Heart left ventricle (tissue), 16 donors: ENCODE measurements around the gene DHX30. TPM values are rescaled to one million over a fixed set of nuclear protein-coding genes. Genes with fewer than 3 reads are reported as not detected.
A peak's percentile ranks its signal among the peaks of the same experiment; 100 is the strongest.
"Not testable (repeated sequence)": the region's sequence is repeated elsewhere in the genome, so short reads cannot be mapped to it uniquely, and the experiment has no call there.

Source experiments
- ATAC-seq, 4 donors: fragments of 200-7000 bp; cut with Tn5 transposase; one replicate each; pipeline ENCODE4 v1.9.1; 2020 to 2022; ENCODE audit warnings: moderate library complexity in 4 of 4, mild to moderate bottlenecking in 3 of 4, moderate number of reproducible peaks in 1 of 4
- DNase-seq, 5 donors: peaks; one replicate each; pipeline ENCODE4 v3.0.0-alpha.2; 2020
- H3K27ac ChIP-seq, 12 donors: fragments of 200-600 bp; sonication (generic) in 4 of 12; one replicate each; pipeline versions ENCODE4 v1.5.0 to v1.8.0; 2016 to 2022; ENCODE audit warnings: mild to moderate bottlenecking in 2 of 12
- H3K27me3 ChIP-seq, 9 donors: fragments of 200-600 bp; sonication (generic) in 2 of 9; one replicate each; pipeline versions ENCODE4 v1.5.1 to v1.8.0; 2016 to 2022; ENCODE audit warnings: mild to moderate bottlenecking in 3 of 9
- H3K36me3 ChIP-seq, 9 donors: fragments of 200-600 bp; sonication (generic) in 2 of 9; one replicate each; pipeline versions ENCODE4 v1.5.0 to v1.8.0; 2018 to 2022; ENCODE audit warnings: mild to moderate bottlenecking in 2 of 9
- H3K4me1 ChIP-seq, 12 donors: fragments of 200-600 bp; sonication (generic) in 4 of 12; one replicate each; pipeline versions ENCODE4 v1.5.0 to v1.8.0; 2016 to 2022; ENCODE audit warnings: mild to moderate bottlenecking in 3 of 12
- H3K4me3 ChIP-seq, 12 donors: fragments of 200-600 bp; sonication (generic) in 4 of 12; one replicate each; pipeline versions ENCODE4 v1.5.0 to v1.8.0; 2017 to 2022; ENCODE audit warnings: mild to moderate bottlenecking in 9 of 12, moderate library complexity in 4 of 12
- H3K9me3 ChIP-seq, 12 donors: fragments of 200-600 bp; sonication (generic) in 4 of 12; one replicate each; pipeline versions ENCODE4 v1.5.0 to v1.8.0; 2016 to 2022; ENCODE audit warnings: mild to moderate bottlenecking in 1 of 12
- CTCF ChIP-seq, 12 donors: fragments of 200-600 bp; sonication (generic) in 4 of 12; IDR thresholded peaks; one replicate each; pipeline versions ENCODE4 v1.5.0 to v1.8.0; 2018 to 2022; ENCODE audit warnings: antibody characterized with exemption in 12 of 12, mild to moderate bottlenecking in 5 of 12
- POLR2A ChIP-seq, 2 donors: fragments of 450-650 bp; IDR thresholded peaks; one replicate each; pipeline ENCODE4 v1.6.1; 2017; ENCODE audit warnings: antibody characterized with exemption in 2 of 2, mild to moderate bottlenecking in 2 of 2, moderate library complexity in 2 of 2
- WGBS, 4 donors: extraction: QIAGEN DNeasy Blood & Tissue Kit in 2 of 4; methylation state at CpG; one replicate each; pipeline versions ENCODE4 v1.1.5 to v1.1.7; 2013 to 2018; 5-methylcytosine and 5-hydroxymethylcytosine counted together
- intact Hi-C, 10 donors: fragments of 100-400 bp; cut with DNase I; formaldehyde crosslinking; loops; one replicate each; pipeline versions ENCODE4 v1.11.1 to v1.14.2; 2022
- polyA plus RNA-seq, 2 donors: library from polyadenylated mRNA; stranded (reverse); fragments of 200-250 nt; gene quantifications; one replicate each; pipeline ENCODE4 v1.2.3, GENCODE V29; 2013
- total RNA-seq, 9 donors: library from RNA; depleted of rRNA in 2 of 9; stranded (reverse); fragments of >200 nt in 2 of 9; fragmentation: NEBNext Ultra II Directional in 3 of 9; extraction: Animal tissue kit (Norgen Biotek cat#: 25700) in 3 of 9; gene quantifications; one replicate each; pipeline versions ENCODE4 v1.1.0 to v1.2.4, GENCODE V29; 2016 to 2023
- donor health status: ischemic (EF 13 %, LVEDD 7.1; RV severe dilation, severe dysfunction).
- donor health status: healthy with polysubstance abuse.
- donor health status: DM: no; HTN: yes; CAD: no.
- donor health status: DM: no; HTN: no; CAD: no.
- donor health status: ischemic (EF 25% LVEDD 6.9; RV normal size, moderate dysfunction).
- donor health status: ischemic (EF 25% LVEDD 5.7; RV mildly dilated, moderate dysfunction).
- donor health status: healthy.
- donor health status: DM: yes; HTN: yes; CAD: no.
- donor health status: ischemic (EF 35%, LVEDD 5.7; RV mildly dilated, moderate dysfunction).
- donor health status: nonischemic (EF 11% LVEDD 7.7; RV severe dilation, severe dysfunction).
- donor health status: DM: yes; HTN: yes; CAD: no.
- donor health status: PGD.
- donor health status: ischemic (EF 29% LVEDD 5.4; RV normal size, mild dysfunction).
- donor health status: nonischemic (EF 23%, LVEDD 6.1; RV moderate dilation, normal function).

DHX30 gene
- total and polyA plus RNA-seq, 11 donors = 30.7 to 74.4 (median 49.4) TPM

GRCh38 chr3:47882338-47882737 is 79.4 kb downstream of the DHX30 start:
- intact Hi-C loops = no loop called here
- 95 to 100% (median 97%) methylated on average over 2 of the region's 2 CpGs for WGBS, 4 donors
- ATAC-seq = no peak
- H3K4me1 ChIP-seq = peaks cover 0 to 39% (median 16%) of the 10 kb centered on the region in 12 donors
- no peaks in the 10 kb centered on the region for H3K27me3 ChIP-seq
- no peak overlapping the region for H3K27ac ChIP-seq
- H3K36me3 ChIP-seq = peaks cover 0 to 56% (median 27%) of the 10 kb centered on the region in 9 donors
- TF ChIP-seq CTCF (IDR thresholded peaks at IDR 0.05) (peak in 3 of 12 donors; percentile 37 to 56 (median 49)), POLR2A (IDR thresholded peaks at IDR 0.05) (no peak)
- no peak overlapping the region for H3K4me3 ChIP-seq
- no peak for DNase-seq
- peaks cover 0 to 5% (median 0%) of the 10 kb centered on the region in 12 donors for H3K9me3 ChIP-seq

GRCh38 chr3:47884603-47885002 is 81.7 kb downstream of the DHX30 start:
- Histone ChIP-seq H3K4me1 (peaks cover 0 to 32% (median 11%) of the 10 kb centered on the region in 12 donors), H3K36me3 (peaks cover 0 to 68% (median 39%) of the 10 kb centered on the region in 9 donors), H3K27me3 (no peaks in the 10 kb centered on the region), H3K4me3 (no peak overlapping the region), H3K9me3 (peaks cover 0 to 5% (median 0%) of the 10 kb centered on the region in 12 donors), H3K27ac (no peak overlapping the region)
- no peak for TF ChIP-seq CTCF (IDR thresholded peaks at IDR 0.05)
- no peak for TF ChIP-seq POLR2A (IDR thresholded peaks at IDR 0.05)
- ATAC-seq (peak in 2 of 4 donors; percentile 15 to 22), DNase-seq (no peak)
- 76 to 86% (median 82%) methylated on average over 3 of the region's 3 CpGs for WGBS, 4 donors
- intact Hi-C loops = no loop called here

GRCh38 chr3:47885168-47885567 is 82.2 kb downstream of the DHX30 start:
- peaks cover 0 to 5% (median 0%) of the 10 kb centered on the region in 12 donors for H3K9me3 ChIP-seq
- intact Hi-C loops = no loop called here
- H3K4me1 ChIP-seq = peaks cover under 1 to 35% (median 17%) of the 10 kb centered on the region in 12 donors
- H3K27me3 ChIP-seq = no peaks in the 10 kb centered on the region
- no peak overlapping the region for H3K4me3 ChIP-seq
- no peak for ATAC-seq
- peaks cover 0 to 68% (median 39%) of the 10 kb centered on the region in 9 donors for H3K36me3 ChIP-seq
- no peak for TF ChIP-seq CTCF (IDR thresholded peaks at IDR 0.05)
- no peak for TF ChIP-seq POLR2A (IDR thresholded peaks at IDR 0.05)
- DNase-seq = no peak
- H3K27ac ChIP-seq = no peak overlapping the region
- WGBS, 4 donors = 93 to 100% (median 98%) methylated on average over 1 of the region's 1 CpG

DNA sequence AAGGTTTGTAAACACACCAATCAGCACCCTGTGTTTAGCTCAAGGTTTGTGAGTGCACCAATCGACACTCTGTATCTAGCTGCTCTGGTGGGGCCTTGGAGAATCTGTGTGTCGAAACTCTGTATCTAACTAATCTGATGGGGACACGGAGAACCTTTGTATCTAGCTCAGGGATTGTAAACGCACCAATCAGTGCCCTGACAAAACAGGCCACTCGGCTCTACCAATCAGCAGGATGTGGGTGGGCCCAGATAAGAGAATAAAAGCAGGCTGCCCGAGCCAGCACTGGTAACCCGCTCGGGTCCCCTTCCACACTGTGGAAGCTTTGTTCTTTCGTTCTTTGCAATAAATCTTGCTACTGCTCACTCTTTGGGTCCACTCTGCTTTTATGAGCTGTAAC is 85.1 kb downstream of the DHX30 start:
- DNase-seq = not testable (repeated sequence)

More for the DNA sequence above, 85.1 kb downstream of the DHX30 start:
- H3K9me3 ChIP-seq, H3K27ac ChIP-seq, H3K4me3 ChIP-seq, ATAC-seq, H3K27me3 ChIP-seq, intact Hi-C loops: not testable (repeated sequence)
- WGBS, 4 donors = 89 to 100% (median 92%) methylated on average over 4 to 9 of the region's 9 CpGs
- Histone ChIP-seq H3K4me1 (peaks cover 7 to 63% (median 43%) of the 10 kb centered on the region in 12 donors), H3K36me3 (peaks cover 0 to 59% (median 43%) of the 10 kb centered on the region in 9 donors)
